Left ventricle myocardium inferior (tissue), 1 donor: ENCODE results near the gene PRKCE. TPM values are rescaled to one million over a fixed set of nuclear protein-coding genes. Genes with fewer than 3 reads are reported as not detected.

ENCODE experiments used
- DNase-seq: peaks from one replicate; pipeline ENCODE4 v3.0.0-alpha.2; 2020
- H3K27ac ChIP-seq: fragments of 200-600 bp; replicated peaks from 2 replicates; pipeline ENCODE4 v1.8.0; 2021
- H3K27me3 ChIP-seq: fragments of 200-600 bp; 2 replicates; pipeline ENCODE4 v1.8.0; 2021; ENCODE audit warnings: low read depth
- H3K36me3 ChIP-seq: fragments of 200-600 bp; 2 replicates; pipeline ENCODE4 v1.8.0; 2021
- H3K4me1 ChIP-seq: fragments of 200-600 bp; 2 replicates; pipeline ENCODE4 v1.8.0; 2021
- H3K4me3 ChIP-seq: fragments of 200-600 bp; 2 replicates; pipeline ENCODE4 v1.8.0; 2021; ENCODE audit warnings: mild to moderate bottlenecking, moderate library complexity
- H3K9me3 ChIP-seq: fragments of 200-600 bp; replicated peaks from 2 replicates; pipeline ENCODE4 v1.8.0; 2021
- CTCF ChIP-seq: fragments of 200-600 bp; IDR thresholded peaks from 2 replicates; pipeline ENCODE4 v1.8.0; 2021; ENCODE audit warnings: antibody characterized with exemption, mild to moderate bottlenecking, borderline replicate concordance
- intact Hi-C: fragments of 100-400 bp; cut with micrococcal nuclease; formaldehyde crosslinking; loops from one replicate; pipeline ENCODE4 v1.11.0; 2022
- total RNA-seq: library from RNA; stranded (reverse); fragmentation: NEBNext Ultra II Directional; extraction: Animal tissue kit (Norgen Biotek cat#: 25700); gene quantifications from one replicate; pipeline ENCODE4 v1.2.1, GENCODE V29; 2021
- donor health status: DM: no; HTN: yes; CAD: no; lungs with severe emphysema.

The PRKCE gene
- total RNA-seq, 1 donor from 2014 or later = 14.7 TPM

GRCh38 chr2:46116150-46116549 lies 464.7 kb downstream of the PRKCE start:
- H3K9me3 ChIP-seq = no peaks in the 10 kb centered on the region
- H3K27ac ChIP-seq = peak overlapping the region; percentile 88
- H3K4me3 ChIP-seq = no peak overlapping the region
- H3K36me3 ChIP-seq = no peaks in the 10 kb centered on the region
- intact Hi-C loops = no loop called here
- TF ChIP-seq CTCF = no peak
- peaks cover 62% of the 10 kb centered on the region for H3K4me1 ChIP-seq
- no peak for DNase-seq
- H3K27me3 ChIP-seq = no peaks in the 10 kb centered on the region

- no peaks in the 10 kb centered on the region for H3K9me3 ChIP-seq
- H3K4me1 ChIP-seq = peaks cover 67% of the 10 kb centered on the region
- no peak for TF ChIP-seq CTCF
- H3K27ac ChIP-seq = peak overlapping the region; percentile 88
- H3K36me3 ChIP-seq = no peaks in the 10 kb centered on the region
- no peak overlapping the region for H3K4me3 ChIP-seq
- intact Hi-C loops = no loop called here
- no peaks in the 10 kb centered on the region for H3K27me3 ChIP-seq
- no peak for DNase-seq
Observed at GRCh38 chr2:46116553-46116991, 465.1 kb downstream of the PRKCE start.

- TF ChIP-seq CTCF = no peak
- H3K27me3 ChIP-seq = no peaks in the 10 kb centered on the region
- no peak overlapping the region for H3K4me3 ChIP-seq
- no peak for DNase-seq
- H3K27ac ChIP-seq = peak overlapping the region; percentile 88
- H3K9me3 ChIP-seq = no peaks in the 10 kb centered on the region
- H3K4me1 ChIP-seq = peaks cover 73% of the 10 kb centered on the region
- no peaks in the 10 kb centered on the region for H3K36me3 ChIP-seq
- intact Hi-C loops = no loop called here
Observed at GRCh38 chr2:46117379-46117778, 465.9 kb downstream of the PRKCE start.

- Histone ChIP-seq H3K27ac (peak overlapping the region; percentile 88), H3K4me1 (peaks cover 79% of the 10 kb centered on the region), H3K4me3 (no peak overlapping the region), H3K9me3 (no peaks in the 10 kb centered on the region), H3K27me3 (no peaks in the 10 kb centered on the region), H3K36me3 (no peaks in the 10 kb centered on the region)
- no peak for DNase-seq
- intact Hi-C loops = no loop called here
- TF ChIP-seq CTCF = no peak
Observed at GRCh38 chr2:46117994-46118393, 466.5 kb downstream of the PRKCE start.

- peak overlapping the region; percentile 88 for H3K27ac ChIP-seq
- no peaks in the 10 kb centered on the region for H3K36me3 ChIP-seq
- H3K9me3 ChIP-seq = no peaks in the 10 kb centered on the region
- H3K27me3 ChIP-seq = no peaks in the 10 kb centered on the region
- intact Hi-C loops = no loop called here
- peaks cover 86% of the 10 kb centered on the region for H3K4me1 ChIP-seq
- no peak overlapping the region for H3K4me3 ChIP-seq
- no peak for DNase-seq
- TF ChIP-seq CTCF = no peak
Observed at GRCh38 chr2:46118656-46119371, 467.3 kb downstream of the PRKCE start.
